ENCODE data around the gene RASGRP2. TPM values are rescaled to one million over a fixed set of nuclear protein-coding genes. Genes with fewer than 3 reads are reported as not detected.

Gene RASGRP2
- total RNA-seq, 1 experiment from 2014 or later: not detected

GRCh38 chr11:64747961-64748665 lies 4.2 kb upstream of the RASGRP2 start:
- peaks cover 15% of the 10 kb centered on the region for H3K27me3 Mint-ChIP-seq (ENCODE audit: insufficient read depth, unreplicated experiment)
- no peaks in the 10 kb centered on the region for H3K36me3 Mint-ChIP-seq (ENCODE audit: insufficient read depth, unreplicated experiment)
- no peak for DNase-seq (ENCODE audit: unreplicated experiment)
- intact Hi-C loops (cut with micrococcal nuclease): no loop called here
- peaks cover 8% of the 10 kb centered on the region for H3K4me1 Mint-ChIP-seq (ENCODE audit: insufficient read depth, unreplicated experiment)
- no peak overlapping the region for H3K4me3 Mint-ChIP-seq (ENCODE audit: unreplicated experiment)
- ChIA-PET CTCF (interaction anchor here (0.6 to 0.7 kb wide), 2 partner anchors 41 to 297 kb away, joined by 3 read pairs; no protein-coding TSS in a partner anchor), POLR2A (no interaction called here)
- H3K27ac Mint-ChIP-seq (ENCODE audit: low read depth, unreplicated experiment): no peak overlapping the region
- TF ChIP-seq CTCF (IDR thresholded peaks at IDR 0.05; ENCODE audit: unreplicated experiment): no peak
- H3K9me3 Mint-ChIP-seq (ENCODE audit: unreplicated experiment): no peaks in the 10 kb centered on the region
- no TSS peak for BruUV-seq (replicated peaks)

GRCh38 chr11:64746486-64746885 lies 2.5 kb upstream of the RASGRP2 start:
- intact Hi-C loops (cut with micrococcal nuclease): no loop called here
- DNase-seq (ENCODE audit: unreplicated experiment): no peak
- CTCF ChIA-PET: interaction anchor here (0.6 kb wide), 1 partner anchor 332 kb away, joined by 3 read pairs; no protein-coding TSS in a partner anchor
- POLR2A ChIA-PET: no interaction called here
- Mint-ChIP-seq H3K36me3 (ENCODE audit: insufficient read depth, unreplicated experiment) (no peaks in the 10 kb centered on the region), H3K4me1 (ENCODE audit: insufficient read depth, unreplicated experiment) (peaks cover 8% of the 10 kb centered on the region), H3K27ac (ENCODE audit: low read depth, unreplicated experiment) (no peak overlapping the region), H3K4me3 (ENCODE audit: unreplicated experiment) (no peak overlapping the region), H3K9me3 (ENCODE audit: unreplicated experiment) (no peaks in the 10 kb centered on the region), H3K27me3 (ENCODE audit: insufficient read depth, unreplicated experiment) (peaks cover 23% of the 10 kb centered on the region)
- no TSS peak for BruUV-seq (replicated peaks)
- TF ChIP-seq CTCF (IDR thresholded peaks at IDR 0.05; ENCODE audit: unreplicated experiment): no peak

GRCh38 chr11:64745521-64746328 lies 1.8 kb upstream of the RASGRP2 start:
- TF ChIP-seq CTCF (IDR thresholded peaks at IDR 0.05; ENCODE audit: unreplicated experiment): no peak
- ChIA-PET POLR2A (no interaction called here), CTCF (interaction anchor here (0.5 to 0.6 kb wide), 2 partner anchors 100 to 333 kb away, joined by 3 read pairs; no protein-coding TSS in a partner anchor)
- H3K9me3 Mint-ChIP-seq (ENCODE audit: unreplicated experiment): no peaks in the 10 kb centered on the region
- H3K4me1 Mint-ChIP-seq (ENCODE audit: insufficient read depth, unreplicated experiment): peaks cover 8% of the 10 kb centered on the region
- no TSS peak for BruUV-seq (replicated peaks)
- H3K36me3 Mint-ChIP-seq (ENCODE audit: insufficient read depth, unreplicated experiment): no peaks in the 10 kb centered on the region
- H3K27me3 Mint-ChIP-seq (ENCODE audit: insufficient read depth, unreplicated experiment): peaks cover 31% of the 10 kb centered on the region
- intact Hi-C loops (cut with micrococcal nuclease): no loop called here
- H3K4me3 Mint-ChIP-seq (ENCODE audit: unreplicated experiment): no peak overlapping the region
- no peak overlapping the region for H3K27ac Mint-ChIP-seq (ENCODE audit: low read depth, unreplicated experiment)
- DNase-seq (ENCODE audit: unreplicated experiment): no peak

- POLR2A ChIA-PET: no interaction called here
- peaks cover 37% of the 10 kb centered on the region for H3K27me3 Mint-ChIP-seq (ENCODE audit: insufficient read depth, unreplicated experiment)
- CTCF ChIA-PET: interaction anchor here (0.5 kb wide), 1 partner anchor 99 kb away, joined by 3 read pairs; no protein-coding TSS in a partner anchor
- no peaks in the 10 kb centered on the region for H3K36me3 Mint-ChIP-seq (ENCODE audit: insufficient read depth, unreplicated experiment)
- H3K27ac Mint-ChIP-seq (ENCODE audit: low read depth, unreplicated experiment): no peak overlapping the region
- TF ChIP-seq CTCF (IDR thresholded peaks at IDR 0.05; ENCODE audit: unreplicated experiment): no peak
- no TSS peak for BruUV-seq (replicated peaks)
- no peaks in the 10 kb centered on the region for H3K9me3 Mint-ChIP-seq (ENCODE audit: unreplicated experiment)
- peaks cover 8% of the 10 kb centered on the region for H3K4me1 Mint-ChIP-seq (ENCODE audit: insufficient read depth, unreplicated experiment)
- no peak for DNase-seq (ENCODE audit: unreplicated experiment)
- intact Hi-C loops (cut with micrococcal nuclease): no loop called here
- no peak overlapping the region for H3K4me3 Mint-ChIP-seq (ENCODE audit: unreplicated experiment)
These were observed 1.2 kb upstream of the RASGRP2 start for GRCh38 chr11:64745189-64745520.

Data from MCF 10A (cell line).